Thoracic aorta (tissue), 2 donors: ENCODE results near the gene LRRC10. TPM values are rescaled to one million over a fixed set of nuclear protein-coding genes. Genes with fewer than 3 reads are reported as not detected.
"Not testable (repeated sequence)": the region's sequence is repeated elsewhere in the genome, so short reads cannot be mapped to it uniquely, and the experiment has no call there.

Source experiments
- ATAC-seq: fragments of 150-250 bp; one replicate; pipeline ENCODE4 v1.8.0; 2017; ENCODE audit warnings: low read depth; ENCODE audit not compliant: insufficient number of reproducible peaks, low FRiP score
- DNase-seq: peaks from one replicate; pipeline ENCODE4 v3.0.0-alpha.2; 2020; ENCODE audit warnings: low spot score
- H3K27ac ChIP-seq, 2 donors: fragments of 200-600 bp; sonication (generic); 1 replicate in 1 of 2; 2 replicates in 1 of 2; pipeline ENCODE4 v1.5.1; 2016; ENCODE audit warnings: mild to moderate bottlenecking in 2 of 2, moderate library complexity in 2 of 2
- H3K27me3 ChIP-seq: fragments of 200-600 bp; sonication (generic); replicated peaks from 2 replicates; pipeline ENCODE4 v1.6.0; 2016; ENCODE audit warnings: mild to moderate bottlenecking; ENCODE audit not compliant: insufficient read depth
- H3K36me3 ChIP-seq: fragments of 200-600 bp; sonication (generic); one replicate; pipeline ENCODE4 v1.5.1; 2016
- H3K4me1 ChIP-seq, 2 donors: fragments of 200-600 bp; sonication (generic); 1 replicate in 1 of 2; 2 replicates in 1 of 2; pipeline versions ENCODE4 v1.5.1 to v1.6.0; 2016; ENCODE audit warnings: low read depth in 2 of 2, mild to moderate bottlenecking in 1 of 2; ENCODE audit not compliant: control insufficient read depth in 1 of 2
- H3K4me3 ChIP-seq: fragments of 200-600 bp; sonication (generic); 2 replicates; pipeline ENCODE4 v1.5.1; 2016; ENCODE audit warnings: mild to moderate bottlenecking
- H3K9me3 ChIP-seq: fragments of 200-600 bp; sonication (generic); 2 replicates; pipeline ENCODE4 v1.5.1; 2016
- CTCF ChIP-seq: fragments of 200-600 bp; sonication (generic); IDR thresholded peaks from one replicate; pipeline ENCODE4 v1.5.1; 2019; ENCODE audit warnings: antibody characterized with exemption
- total RNA-seq, 2 donors: library from RNA; depleted of rRNA; stranded (reverse); fragments of >200 nt; gene quantifications; one replicate each; pipeline versions ENCODE4 v1.1.0 to v1.2.3, GENCODE V29; 2016

Gene LRRC10
- total RNA-seq, 2 donors from 2014 or later: not detected

- H3K4me1 ChIP-seq: no peaks in the 10 kb centered on the region
- no peaks in the 10 kb centered on the region for H3K36me3 ChIP-seq
- DNase-seq (no peak), ATAC-seq (no peak)
- no peaks in the 10 kb centered on the region for H3K27me3 ChIP-seq
- H3K9me3 ChIP-seq: no peaks in the 10 kb centered on the region
- H3K27ac ChIP-seq: no peak overlapping the region
- no peak for TF ChIP-seq CTCF
- H3K4me3 ChIP-seq: no peak overlapping the region
Measured at GRCh38 chr12:69610126-69610525, 581 bp downstream of the LRRC10 start.

- DNase-seq: no peak
- H3K4me1 ChIP-seq: no peaks in the 10 kb centered on the region
- ATAC-seq: no peak
- peaks cover 3% of the 10 kb centered on the region for H3K36me3 ChIP-seq
- H3K4me3 ChIP-seq: no peak overlapping the region
- no peaks in the 10 kb centered on the region for H3K27me3 ChIP-seq
- no peak overlapping the region for H3K27ac ChIP-seq
- no peak for TF ChIP-seq CTCF
- H3K9me3 ChIP-seq: no peaks in the 10 kb centered on the region
Measured at GRCh38 chr12:69608114-69608513, 2.6 kb downstream of the LRRC10 start.

GRCh38 chr12:69604275-69604674, 6.4 kb downstream of the LRRC10 start:
- H3K27me3 ChIP-seq, ATAC-seq, H3K4me1 ChIP-seq, H3K4me3 ChIP-seq, H3K9me3 ChIP-seq, DNase-seq, H3K27ac ChIP-seq: not testable (repeated sequence)
- H3K36me3 ChIP-seq: peaks cover 28% of the 10 kb centered on the region

GRCh38 chr12:69603556-69603955, 7.2 kb downstream of the LRRC10 start:
- H3K9me3 ChIP-seq, H3K27me3 ChIP-seq, DNase-seq, H3K27ac ChIP-seq, H3K4me1 ChIP-seq, ATAC-seq, H3K4me3 ChIP-seq: not testable (repeated sequence)
- H3K36me3 ChIP-seq: peaks cover 33% of the 10 kb centered on the region

GRCh38 chr12:69602954-69603353, 7.8 kb downstream of the LRRC10 start:
- Histone ChIP-seq H3K27ac (no peak overlapping the region), H3K4me1 (no peaks in the 10 kb centered on the region), H3K36me3 (peaks cover 35% of the 10 kb centered on the region), H3K27me3 (no peaks in the 10 kb centered on the region), H3K4me3 (no peak overlapping the region), H3K9me3 (no peaks in the 10 kb centered on the region)
- DNase-seq (no peak), ATAC-seq (no peak)
- TF ChIP-seq CTCF: no peak

GRCh38 chr12:69601962-69602685, 8.6 kb downstream of the LRRC10 start:
- peaks cover 41% of the 10 kb centered on the region for H3K36me3 ChIP-seq
- no peak for ATAC-seq
- H3K4me3 ChIP-seq: no peak overlapping the region
- TF ChIP-seq CTCF: no peak
- H3K9me3 ChIP-seq: no peaks in the 10 kb centered on the region
- H3K27me3 ChIP-seq: no peaks in the 10 kb centered on the region
- H3K4me1 ChIP-seq: no peaks in the 10 kb centered on the region
- DNase-seq: no peak
- no peak overlapping the region for H3K27ac ChIP-seq
